GM18505 (cell line): Measurements from ENCODE around the gene FRK.
A peak's percentile ranks its signal among the peaks of the same experiment; 100 is the strongest.

Experiments
- ATAC-seq: cut with Tn5 transposase; IDR thresholded peaks from one replicate; pipeline ENCODE4 v1.9.1; 2021; ENCODE audit not compliant: unreplicated experiment
- POLR2A ChIP-seq: IDR thresholded peaks from 4 replicates; pipeline ENCODE4 v1.6.1; 2011; ENCODE audit warnings: borderline replicate concordance; ENCODE audit not compliant: insufficient read depth, insufficient read length; ENCODE audit errors: extremely low read depth

The FRK gene

GRCh38 chr6:116094041-116094440 lies 33.4 kb upstream of the FRK start:
- ATAC-seq: no peak
- TF ChIP-seq POLR2A: no peak

GRCh38 chr6:116090251-116090650 lies 29.6 kb upstream of the FRK start:
- TF ChIP-seq POLR2A: no peak
- ATAC-seq: peak; percentile 64

GRCh38 chr6:116088946-116089345 lies 28.3 kb upstream of the FRK start:
- no peak for TF ChIP-seq POLR2A
- ATAC-seq: no peak

GRCh38 chr6:116087437-116088027 lies 26.8 kb upstream of the FRK start:
- no peak for TF ChIP-seq POLR2A
- peak; percentile 95 for ATAC-seq

DNA sequence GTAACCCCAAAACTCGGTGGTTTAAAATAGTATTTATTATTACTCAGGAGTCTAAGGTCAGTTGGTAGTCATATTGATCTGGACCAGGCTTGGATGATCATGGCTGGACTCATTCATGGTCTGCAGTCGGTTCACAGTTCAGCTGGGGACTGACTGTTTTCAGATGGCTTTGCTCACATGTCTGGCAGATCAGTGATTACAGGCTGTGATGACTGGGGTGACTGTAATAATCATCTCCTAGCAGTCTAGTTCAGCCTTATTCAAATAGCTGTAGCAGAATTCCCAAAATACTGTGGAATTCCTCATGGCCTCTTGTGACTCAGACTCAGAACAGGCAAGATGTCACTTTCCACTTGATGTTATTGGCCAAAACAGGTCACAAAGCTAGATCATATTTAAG lies 23.6 kb upstream of the FRK start:
- no peak for ATAC-seq
- no peak for TF ChIP-seq POLR2A

GRCh38 chr6:116083052-116083451 lies 22.4 kb upstream of the FRK start:
- TF ChIP-seq POLR2A: no peak
- ATAC-seq: no peak

- ATAC-seq: no peak
- TF ChIP-seq POLR2A: no peak
These were observed 18.3 kb upstream of the FRK start for GRCh38 chr6:116078945-116079344.

GRCh38 chr6:116078522-116078921 lies 17.8 kb upstream of the FRK start:
- no peak for TF ChIP-seq POLR2A
- no peak for ATAC-seq

DNA sequence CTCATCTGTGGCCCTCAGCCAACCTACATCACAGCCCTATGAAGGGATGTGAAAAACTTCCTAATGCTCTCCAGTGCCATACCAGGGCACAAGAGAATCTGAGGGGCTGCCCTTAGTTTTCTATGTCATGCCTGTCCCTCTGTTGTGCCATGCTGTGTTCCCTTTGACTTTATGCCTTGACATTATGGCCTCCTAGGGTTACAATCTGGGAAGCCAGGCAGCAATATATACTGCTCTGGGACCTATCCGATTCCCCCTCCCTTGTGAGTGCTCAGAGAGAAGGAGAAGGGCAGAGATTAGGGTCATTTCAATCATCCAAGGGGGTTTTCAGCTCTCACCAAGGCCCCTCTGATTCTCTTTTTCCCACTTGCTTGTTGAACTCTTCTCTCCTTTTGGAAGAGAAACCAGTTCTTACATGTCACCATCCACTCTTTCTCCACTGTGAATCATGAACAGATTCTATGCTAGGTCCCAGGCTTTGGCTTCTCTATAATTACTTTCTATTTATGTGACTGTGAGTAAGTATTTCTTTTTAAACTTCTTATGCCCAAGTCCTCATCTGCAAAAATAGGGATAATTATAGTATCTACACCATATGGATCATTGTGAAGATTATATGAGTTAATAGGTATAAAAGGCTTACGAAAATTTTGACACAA lies 14.2 kb upstream of the FRK start:
- ATAC-seq: no peak
- TF ChIP-seq POLR2A: no peak

- TF ChIP-seq POLR2A: no peak
- no peak for ATAC-seq
These were observed 13.2 kb upstream of the FRK start for GRCh38 chr6:116073765-116074440.

DNA sequence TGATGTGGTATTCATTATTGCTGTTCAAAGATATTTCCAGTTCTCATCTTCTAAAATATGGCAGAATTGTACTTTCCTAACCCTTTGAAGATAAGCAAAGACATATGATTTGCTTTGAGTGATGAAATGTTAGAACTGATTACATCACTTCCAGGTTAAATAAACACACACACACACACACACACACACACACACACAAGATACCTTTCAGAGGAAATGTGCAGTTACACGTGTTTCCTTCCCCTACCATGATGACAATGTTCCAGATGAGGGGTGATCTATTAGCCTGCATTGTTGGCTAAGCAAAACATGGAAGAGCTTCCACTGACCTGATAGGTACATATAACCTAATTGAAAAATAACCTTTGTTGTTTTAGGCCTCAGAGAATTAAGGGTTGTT lies 11.7 kb upstream of the FRK start:
- TF ChIP-seq POLR2A: no peak
- ATAC-seq: no peak

- no peak for ATAC-seq
- no peak for TF ChIP-seq POLR2A
These were observed 10.1 kb upstream of the FRK start for GRCh38 chr6:116070616-116071389.

GRCh38 chr6:116070101-116070500 lies 9.4 kb upstream of the FRK start:
- no peak for TF ChIP-seq POLR2A
- no peak for ATAC-seq
